Gastroesophageal sphincter (tissue), 3 donors: Measurements from ENCODE around the gene ENO3.

Experiments used
- CTCF ChIP-seq, 4 experiments: fragments of 200-600 bp in 2 of 4; fragments of 450-650 bp in 2 of 4; sonication (generic) in 1 of 4; IDR thresholded peaks; one replicate each; pipeline ENCODE4 v1.5.1; 2017 to 2019; ENCODE audit warnings: antibody characterized with exemption in 4 of 4, mild to moderate bottlenecking in 2 of 4, moderate library complexity in 2 of 4
- EP300 ChIP-seq: sonication (generic); formaldehyde crosslinking; IDR thresholded peaks from one replicate; pipeline ENCODE4 v1.6.1; 2017; ENCODE audit warnings: antibody characterized with exemption, mild to moderate bottlenecking

GRCh38 chr17:4903051-4903818, 47.7 kb upstream of the ENO3 start, which contains the start of gene CHRNE:
- TF ChIP-seq CTCF (IDR thresholded peaks at IDR 0.05): peak in 3 of 4 experiments; percentile 72 to 76 (median 76)
- TF ChIP-seq EP300: no peak
